GM11168 (cell line): ENCODE measurements around the gene NRXN2.

ENCODE experiments used
- in situ Hi-C: fragments of 300-500 bp; cut with MboI; formaldehyde crosslinking; loops from one replicate; pipeline ENCODE4 v1.12.0; 2022; ENCODE audit warnings: low sequenced_read_pairs; ENCODE audit not compliant: unreplicated experiment

NRXN2 gene

GRCh38 chr11:64582885-64583284 is 140.1 kb downstream of the NRXN2 start:
- in situ Hi-C loops: no loop called here

DNA sequence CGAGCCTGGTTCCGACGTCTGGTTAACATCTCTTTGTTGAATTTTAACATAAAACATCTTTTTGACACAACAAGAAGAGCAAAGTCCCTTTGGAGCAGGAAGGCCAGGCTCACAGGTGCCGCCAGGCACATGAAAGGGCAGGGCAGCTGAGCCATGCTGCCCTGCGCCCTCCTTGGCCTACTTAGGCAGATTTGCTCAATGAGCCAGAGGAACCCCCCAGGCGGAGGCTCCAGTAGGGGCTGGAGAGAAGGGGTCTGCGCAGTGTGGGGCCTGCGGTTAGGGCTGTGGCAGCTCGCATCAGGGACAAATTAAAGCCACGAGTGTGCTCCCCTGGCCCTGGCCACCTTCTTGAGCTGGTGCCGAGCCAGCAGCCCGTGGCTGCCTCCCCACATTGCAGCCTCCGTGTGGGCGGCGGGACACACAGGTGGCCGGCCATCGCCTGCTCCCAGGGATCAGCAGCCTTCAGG is 141.9 kb downstream of the NRXN2 start:
- in situ Hi-C loops: no loop called here

DNA sequence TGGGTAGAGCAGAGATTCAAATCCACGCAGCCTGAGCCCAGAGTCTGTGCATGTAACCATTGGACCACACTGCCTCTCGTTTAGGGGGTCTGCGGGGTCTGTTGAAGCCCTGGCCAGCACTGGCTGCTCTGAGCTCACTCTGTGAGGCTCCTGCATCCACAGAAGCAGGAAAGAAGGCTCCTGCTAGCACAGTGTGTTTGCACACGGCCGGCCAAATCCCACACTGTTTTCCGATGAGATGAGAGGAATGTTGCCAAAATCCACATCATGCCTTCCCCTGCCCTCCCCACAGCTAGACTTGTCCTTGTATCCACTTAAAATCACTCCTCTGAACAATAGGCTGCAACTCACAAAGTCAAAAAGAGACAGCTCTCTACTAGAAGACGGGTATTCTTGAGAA is 142.6 kb downstream of the NRXN2 start:
- in situ Hi-C loops: no loop called here

DNA sequence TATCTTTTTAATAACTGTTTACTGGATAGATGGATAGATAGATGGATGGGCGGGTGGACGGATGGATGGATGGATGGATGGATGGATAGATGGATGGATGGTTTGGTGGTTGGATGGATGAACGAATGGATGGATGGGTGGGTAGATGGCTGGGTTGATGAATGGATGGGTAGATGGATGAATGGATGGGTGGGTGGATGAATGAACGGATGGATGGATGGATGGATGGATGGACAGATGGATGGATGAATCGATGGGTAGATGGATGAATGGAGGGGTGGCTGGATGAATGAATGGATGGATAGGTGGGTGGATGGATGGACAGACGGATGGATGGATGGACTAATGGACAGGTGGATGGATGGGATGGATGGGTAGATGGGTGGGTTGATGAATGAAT is 145.8 kb downstream of the NRXN2 start:
- in situ Hi-C loops: no loop called here

- in situ Hi-C loops: no loop called here
These were observed 150.9 kb downstream of the NRXN2 start for GRCh38 chr11:64572143-64572542.

DNA sequence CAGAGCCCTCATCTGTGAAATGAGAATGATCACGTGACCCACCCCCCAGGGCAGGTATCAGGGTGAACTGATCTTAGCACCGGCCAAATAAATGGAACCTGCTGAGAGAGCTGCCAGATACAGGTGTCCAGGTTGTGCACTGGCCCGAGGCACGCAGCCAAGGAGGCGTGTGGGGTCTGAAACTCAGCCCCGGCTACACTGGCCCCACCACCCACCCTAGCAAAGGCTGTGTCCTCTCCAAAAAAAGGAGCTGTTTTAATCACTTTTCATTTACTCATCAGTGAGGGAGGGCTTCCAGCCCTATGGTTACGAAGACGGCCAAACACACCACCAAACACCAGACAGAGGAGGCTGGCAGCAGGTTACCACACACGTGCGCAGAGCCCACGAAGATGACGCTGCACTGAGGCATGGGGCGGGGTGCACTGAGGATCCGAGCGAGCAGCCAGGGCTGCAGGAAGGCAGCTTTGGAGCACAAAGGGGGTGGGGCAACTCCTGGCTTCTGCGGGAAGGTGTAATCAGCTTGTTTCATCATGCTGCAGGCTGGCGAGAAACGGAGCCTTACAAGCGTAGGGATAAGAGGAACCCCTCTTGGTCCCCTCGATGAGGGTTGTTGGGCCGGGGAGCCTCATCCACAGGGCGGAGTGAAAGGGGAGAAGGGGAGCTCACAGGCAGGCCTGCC is 151.4 kb downstream of the NRXN2 start:
- in situ Hi-C loops: no loop called here

GRCh38 chr11:64571050-64571409 is 152.0 kb downstream of the NRXN2 start:
- in situ Hi-C loops: no loop called here

GRCh38 chr11:64570341-64570740 is 152.7 kb downstream of the NRXN2 start:
- in situ Hi-C loops: no loop called here

- in situ Hi-C loops: no loop called here
These were observed 153.6 kb downstream of the NRXN2 start for GRCh38 chr11:64569300-64569970.

DNA sequence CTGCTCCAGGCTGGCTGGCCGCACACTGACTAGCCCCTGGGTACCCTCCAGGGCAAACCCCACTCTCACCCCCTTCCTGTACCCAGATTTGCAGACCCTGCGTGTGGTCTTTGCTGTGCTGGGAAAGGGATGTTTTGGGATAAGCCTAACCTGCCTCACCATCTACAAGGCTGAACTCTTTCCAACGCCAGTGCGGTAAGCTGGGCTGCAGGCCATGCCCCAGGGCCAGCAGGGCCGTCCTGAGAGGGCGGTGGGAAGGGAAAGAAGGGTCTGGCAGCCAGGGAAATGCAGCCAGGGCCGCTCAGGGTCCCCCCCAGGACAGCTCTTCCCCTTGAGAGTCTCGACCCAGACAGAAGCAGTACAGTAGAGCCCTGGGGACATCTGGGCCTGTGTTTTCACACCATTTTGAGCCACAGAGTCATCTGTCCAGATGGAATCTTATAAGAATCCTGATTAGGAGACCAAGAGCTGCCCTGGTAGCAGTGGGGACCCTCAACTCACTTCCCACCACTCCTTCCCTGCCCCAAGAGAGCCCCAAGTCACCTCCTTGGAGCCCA is 154.3 kb downstream of the NRXN2 start:
- in situ Hi-C loops: no loop called here

GRCh38 chr11:64568041-64568571 is 154.9 kb downstream of the NRXN2 start:
- in situ Hi-C loops: no loop called here

DNA sequence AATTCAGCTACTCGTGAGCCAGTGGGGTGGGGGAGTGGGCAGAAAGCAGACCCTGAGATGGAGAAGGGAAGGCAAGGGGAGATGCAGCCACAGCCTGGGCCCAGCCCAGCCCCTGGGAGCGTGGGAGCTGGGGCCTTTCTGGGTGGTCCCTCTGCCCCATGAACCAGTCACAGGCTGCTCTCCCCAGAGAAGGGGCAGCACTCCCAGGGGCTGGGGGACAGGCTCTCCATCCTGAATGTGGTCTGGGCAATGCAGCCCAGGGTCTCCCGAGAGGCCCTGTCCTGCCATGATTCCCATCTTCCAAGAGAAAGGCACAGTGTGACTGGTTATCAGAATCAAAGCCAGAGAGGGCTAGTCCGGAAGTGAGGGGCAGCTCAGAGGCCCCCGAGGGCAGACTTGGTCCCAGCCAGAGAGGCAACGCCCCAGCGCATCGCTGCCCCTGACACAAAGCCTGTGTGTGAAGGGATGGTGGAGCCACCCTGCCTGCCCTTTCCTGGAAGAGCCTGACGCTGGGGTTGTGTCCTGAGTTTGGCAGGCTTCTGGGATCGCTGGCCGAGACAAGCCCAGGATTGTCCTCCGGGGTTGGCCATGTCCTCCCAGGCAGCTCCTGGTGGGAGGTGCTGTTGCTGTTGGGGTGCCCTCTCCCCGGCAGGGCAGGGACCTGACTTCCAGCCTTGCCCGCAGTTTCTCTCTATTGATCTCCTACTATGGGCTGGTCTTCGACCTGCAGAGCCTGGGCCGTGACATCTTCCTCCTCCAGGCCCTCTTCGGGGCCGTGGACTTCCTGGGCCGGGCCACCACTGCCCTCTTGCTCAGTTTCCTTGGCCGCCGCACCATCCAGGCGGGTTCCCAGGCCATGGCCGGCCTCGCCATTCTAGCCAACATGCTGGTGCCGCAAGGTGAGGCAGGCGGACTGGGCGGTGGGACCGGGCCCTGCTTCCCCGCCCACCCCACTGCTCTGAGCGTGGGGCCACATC is 155.8 kb downstream of the NRXN2 start:
- in situ Hi-C loops: no loop called here

GRCh38 chr11:64566042-64566914 is 156.7 kb downstream of the NRXN2 start:
- in situ Hi-C loops: no loop called here

GRCh38 chr11:64564947-64565889 is 157.8 kb downstream of the NRXN2 start:
- in situ Hi-C loops: no loop called here

DNA sequence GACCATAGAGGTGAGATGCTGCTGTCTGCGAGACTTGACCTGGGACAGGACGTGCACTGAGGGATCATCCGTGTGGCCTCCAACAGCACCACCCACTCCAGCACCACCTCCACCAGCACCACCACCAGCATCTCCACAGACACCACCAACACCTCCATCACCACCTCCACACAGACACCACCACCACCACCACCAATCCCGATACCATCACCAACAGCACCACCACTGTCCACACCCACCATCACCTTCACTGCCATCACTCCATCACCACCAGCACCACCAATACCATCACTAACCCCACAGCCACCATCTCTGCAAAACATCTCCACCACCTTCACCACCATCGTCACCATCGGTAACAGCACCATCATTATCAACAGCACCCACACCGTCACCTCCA is 158.6 kb downstream of the NRXN2 start:
- in situ Hi-C loops: no loop called here

DNA sequence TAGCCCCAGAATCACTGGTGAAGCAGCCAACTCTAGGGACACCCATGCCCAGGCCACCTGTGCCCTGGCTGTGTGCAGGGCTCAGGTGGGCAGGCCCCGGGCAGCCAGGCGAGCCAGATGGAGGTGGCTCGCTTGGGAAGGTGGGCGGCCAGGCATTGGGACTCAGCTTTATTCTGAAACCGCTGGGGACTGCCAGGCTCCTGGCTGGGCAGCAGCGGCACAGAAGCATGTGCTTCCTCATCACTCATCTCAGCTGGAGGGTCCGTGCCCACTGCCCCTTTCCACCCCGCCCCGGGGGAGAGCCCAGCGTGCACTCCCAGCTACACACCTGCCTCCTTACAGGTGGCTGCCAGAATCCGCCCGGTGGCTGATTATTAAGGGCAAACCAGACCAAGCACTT is 159.0 kb downstream of the NRXN2 start:
- in situ Hi-C loops: no loop called here

- in situ Hi-C loops: no loop called here
These were observed 160.2 kb downstream of the NRXN2 start for GRCh38 chr11:64562723-64563351.
